Suppressor macrophage treated with lipopolysaccharide for 1 hour (primary cell): ENCODE results near the gene CASK.

Experiments used
- DNase-seq, 3 donors: peaks; one replicate each; pipeline ENCODE4 v3.0.0-alpha.2; 2020 to 2022

CASK gene

DNA sequence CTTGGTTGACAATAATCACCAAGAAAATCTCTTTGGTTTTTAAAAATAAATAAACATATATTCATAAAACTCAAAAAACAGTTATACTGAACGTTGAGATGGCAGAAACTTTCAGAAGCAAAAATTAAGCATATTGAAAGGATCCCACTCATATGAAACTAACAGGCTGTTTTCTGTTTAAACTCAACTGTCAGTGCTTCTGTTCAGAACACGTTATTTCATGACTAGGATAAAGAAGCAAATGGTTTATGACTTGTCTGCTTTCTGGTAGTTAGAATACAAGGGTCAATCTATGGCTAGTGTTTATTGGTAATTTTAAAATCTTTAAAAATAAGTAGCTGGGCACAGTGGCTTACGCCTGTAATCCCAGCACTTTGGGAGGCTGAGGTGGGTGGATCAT lies 195.2 kb downstream of the CASK start:
- no peak for DNase-seq

GRCh38 chrX:41723826-41724225 lies 199.5 kb downstream of the CASK start, which contains the start of gene GPR82:
Gene GPR82 (plus strand): TSS chrX:41724181. CDS start chrX:41727027, 2,846 bp downstream.
- peak; percentile 50 to 81 (median 70) for DNase-seq

GRCh38 chrX:41722816-41723618 lies 200.3 kb downstream of the CASK start:
- DNase-seq: peak; percentile 31 to 50 (median 38)

DNA sequence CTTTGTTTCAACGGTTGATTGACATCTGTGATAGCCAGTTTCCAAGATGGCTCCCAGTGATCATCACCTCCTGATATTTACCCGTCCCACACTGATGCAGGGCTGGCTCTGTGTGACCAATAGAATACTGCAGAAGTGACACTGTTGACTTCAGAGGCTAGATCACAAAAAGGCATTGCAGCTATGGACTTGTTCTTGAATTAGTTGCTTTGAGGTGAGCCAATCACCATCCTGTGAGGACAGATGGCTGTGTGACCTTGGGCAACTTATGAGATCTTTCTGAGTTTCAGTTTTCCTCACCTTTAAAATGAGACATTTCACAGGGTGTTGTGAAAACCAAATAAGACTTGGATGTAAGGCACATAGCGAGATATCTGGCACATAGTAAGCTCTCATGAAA lies 201.1 kb downstream of the CASK start:
- DNase-seq: no peak

GRCh38 chrX:41721590-41721989 lies 201.8 kb downstream of the CASK start:
- no peak for DNase-seq

DNA sequence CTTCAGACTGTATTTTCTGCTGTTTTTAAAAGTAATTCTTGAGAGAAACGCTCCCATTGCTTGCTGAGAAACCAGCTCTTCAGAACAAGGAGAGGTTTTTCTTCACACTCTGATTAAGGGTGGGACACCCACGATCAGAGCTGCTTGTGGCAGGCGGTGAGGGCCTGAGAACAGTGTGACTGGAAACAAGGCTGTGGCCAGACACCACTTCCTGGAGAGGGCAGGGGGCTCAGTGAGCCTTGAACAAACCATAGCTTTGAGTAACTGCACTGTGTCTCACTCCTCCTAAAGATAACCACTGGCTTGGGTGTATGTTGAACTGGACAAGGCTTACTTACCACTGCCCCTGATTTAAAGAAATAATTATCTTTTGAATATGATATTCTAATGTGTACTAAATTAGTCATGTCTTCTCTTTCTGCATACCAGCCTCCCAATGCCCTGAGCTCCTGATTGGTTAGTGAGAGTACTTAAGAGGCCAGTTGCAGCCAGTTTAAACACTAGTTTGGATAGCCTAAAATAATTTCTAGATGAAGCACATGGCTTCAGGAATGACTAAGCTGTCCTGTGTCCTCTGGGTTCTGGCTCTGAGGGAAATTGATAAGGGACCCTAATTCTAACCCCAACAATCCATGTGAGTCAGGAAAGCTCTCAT lies 203.1 kb downstream of the CASK start:
- no peak for DNase-seq

DNA sequence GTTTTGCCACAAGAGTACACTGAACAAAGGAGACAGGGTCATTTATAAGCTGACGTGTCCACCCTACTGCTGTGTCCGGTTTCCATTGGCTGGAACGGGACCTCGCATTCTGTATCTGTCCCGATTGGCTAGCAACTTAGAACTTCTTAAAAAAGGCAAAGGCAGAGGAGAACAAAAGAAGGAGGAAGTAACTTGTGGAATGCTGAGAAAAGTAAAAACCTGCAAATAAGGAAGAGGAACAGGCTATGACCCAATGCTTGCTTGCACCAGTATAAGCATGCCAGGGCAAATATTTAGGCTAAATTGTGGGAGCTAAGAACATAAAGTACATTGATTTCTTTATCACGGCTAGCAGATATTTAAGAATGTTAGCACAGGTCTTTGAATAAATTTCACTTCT lies 203.7 kb downstream of the CASK start:
- DNase-seq: peak in 1 of 3 donors; percentile 34

DNA sequence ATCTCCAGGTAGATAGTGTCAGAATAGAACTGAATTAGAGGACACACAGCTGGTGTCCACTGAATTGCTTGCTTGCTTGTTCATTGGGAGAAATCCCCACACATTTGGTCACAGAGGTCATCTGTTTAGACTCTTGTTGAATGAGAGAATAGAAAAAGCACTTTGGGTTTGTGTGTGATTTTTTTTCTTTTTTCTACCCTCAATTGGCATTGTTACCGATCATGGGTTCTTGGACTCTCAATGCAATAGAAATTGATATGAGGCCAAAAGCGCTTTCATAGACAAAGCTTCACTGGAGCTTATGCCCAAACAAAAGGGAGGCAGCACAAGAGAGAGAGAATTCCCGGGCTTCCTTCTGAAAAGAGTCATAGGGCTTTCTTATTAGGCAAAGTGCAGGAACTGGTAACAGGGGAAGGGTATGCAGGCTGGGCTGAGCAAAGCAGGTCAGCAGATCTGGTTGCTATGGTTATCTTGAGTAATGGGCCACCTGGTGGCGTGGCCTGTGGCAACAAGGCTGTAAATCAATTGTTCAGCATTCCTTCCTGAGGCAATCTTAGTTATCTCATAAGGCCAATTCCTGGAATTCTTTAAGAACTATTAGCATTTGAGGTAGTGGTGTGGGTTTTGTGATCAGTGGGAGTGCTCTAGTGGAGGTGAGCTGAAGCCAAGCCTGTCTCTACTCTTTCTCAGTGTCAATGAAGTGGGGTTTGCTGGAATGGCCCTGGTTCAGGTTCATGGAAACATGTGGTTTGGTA lies 204.7 kb downstream of the CASK start:
- DNase-seq: no peak

GRCh38 chrX:41716767-41717473 lies 206.4 kb downstream of the CASK start:
- no peak for DNase-seq

DNA sequence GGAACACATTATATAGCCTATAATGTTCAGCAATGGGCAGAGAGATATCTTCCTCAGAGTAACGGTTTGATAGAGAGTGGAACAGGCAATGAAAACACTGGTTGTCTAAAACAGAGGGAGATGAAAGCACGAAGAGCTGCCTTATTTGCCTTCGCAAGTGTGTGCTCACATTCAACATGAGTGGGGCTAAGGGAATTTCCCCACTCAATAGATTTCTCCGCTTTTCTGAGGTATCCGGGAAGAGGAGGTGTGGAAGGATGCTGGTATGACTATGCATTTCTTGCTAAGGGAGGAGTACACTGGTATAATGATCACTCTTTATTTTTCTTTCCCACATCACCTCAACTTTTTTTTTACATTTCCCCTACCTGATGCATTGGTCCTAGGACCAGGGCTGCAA lies 207.1 kb downstream of the CASK start:
- no peak for DNase-seq

DNA sequence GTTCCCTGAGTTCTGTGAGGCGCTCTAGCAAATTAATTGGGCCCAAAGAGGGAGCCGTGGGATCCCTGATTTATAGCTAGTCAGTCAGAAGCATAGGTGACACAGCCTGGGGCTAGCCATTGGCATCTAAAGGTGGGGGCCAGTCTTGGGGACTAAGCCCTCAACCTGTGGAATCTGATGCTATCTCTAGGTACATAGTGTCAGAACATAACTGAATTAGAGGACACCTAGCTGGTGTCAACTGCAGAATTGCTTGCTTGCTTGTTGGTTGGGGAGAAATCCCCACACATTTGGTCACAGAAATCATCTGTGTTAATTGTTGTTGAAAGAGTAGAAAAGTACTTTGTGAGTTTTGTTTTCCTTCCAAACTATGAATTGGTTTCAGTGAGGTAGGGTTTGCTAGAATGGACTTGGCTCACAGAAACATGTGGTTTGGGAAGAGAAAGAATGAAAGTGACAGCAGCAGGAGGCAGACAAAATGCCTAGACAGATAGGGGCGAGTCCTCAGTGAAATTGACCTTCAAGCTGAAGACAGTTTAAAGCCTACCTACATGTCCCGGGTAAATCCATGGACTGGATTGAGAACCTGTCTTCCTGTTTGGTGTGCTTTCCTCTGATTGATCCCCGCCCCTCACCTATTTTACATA lies 212.2 kb downstream of the CASK start:
- DNase-seq: no peak

DNA sequence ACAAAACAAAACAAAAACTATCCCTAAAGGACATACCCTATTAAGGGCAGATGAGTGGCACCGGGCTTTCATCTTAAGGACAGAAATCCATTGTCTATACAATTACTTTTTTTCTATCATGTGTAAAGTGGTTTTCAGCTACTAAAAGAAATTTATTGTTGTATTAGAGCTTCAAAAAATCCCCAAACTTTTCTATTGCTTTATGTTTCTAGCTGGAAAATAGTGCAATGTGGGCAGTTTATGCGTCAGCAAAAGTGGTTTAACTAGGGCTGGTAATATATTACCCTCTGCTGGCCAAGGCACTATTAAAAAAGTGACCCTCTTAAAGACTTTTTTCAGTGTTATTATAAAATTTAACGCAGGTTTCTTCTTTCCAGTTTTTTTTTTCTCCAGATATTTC lies 214.9 kb downstream of the CASK start:
- peak; percentile 23 to 56 (median 49) for DNase-seq

DNA sequence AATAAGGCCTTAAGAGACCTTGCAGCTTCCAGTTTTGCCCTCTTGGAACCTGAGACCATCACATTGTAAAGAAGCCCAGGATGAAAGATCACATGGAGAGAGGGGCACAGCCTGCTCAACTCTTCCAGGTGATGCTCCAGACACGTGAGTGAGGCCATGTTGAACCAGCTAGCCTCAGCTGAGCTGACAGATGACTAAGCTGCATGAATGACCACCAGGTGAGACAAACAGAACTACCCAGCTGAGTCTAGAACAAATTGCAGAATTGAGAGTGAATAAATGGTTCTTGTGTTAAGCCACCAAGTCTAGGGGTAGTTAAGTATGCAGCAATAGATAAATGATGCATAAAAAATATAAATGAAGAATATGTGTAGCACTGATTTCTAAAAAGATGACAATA lies 216.1 kb downstream of the CASK start:
- no peak for DNase-seq

- DNase-seq: peak; percentile 40 to 57 (median 56)
Measured at GRCh38 chrX:41705680-41706374, 217.5 kb downstream of the CASK start.

DNA sequence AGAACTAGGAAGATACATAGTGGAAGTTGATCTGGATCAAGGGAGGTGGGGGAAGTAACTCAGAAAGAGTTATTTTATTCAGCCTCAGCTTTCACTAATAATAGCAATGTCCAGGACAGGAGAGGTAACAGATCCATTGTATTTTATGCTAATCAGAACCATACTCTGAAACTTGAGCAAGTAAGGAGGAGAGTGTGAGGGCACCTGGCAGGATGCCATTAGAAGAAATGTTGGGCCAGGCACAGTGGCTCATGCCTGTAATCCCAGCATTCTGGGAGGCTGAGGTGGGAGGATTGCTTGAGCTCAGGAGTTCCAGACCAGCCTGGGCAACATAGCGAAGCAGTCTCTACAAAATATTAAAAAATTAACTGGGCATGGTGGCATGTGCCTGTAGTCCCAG lies 218.3 kb downstream of the CASK start:
- DNase-seq: no peak

- peak in 1 of 3 donors; percentile 18 for DNase-seq
Measured at GRCh38 chrX:41703574-41704029, 219.8 kb downstream of the CASK start.

DNA sequence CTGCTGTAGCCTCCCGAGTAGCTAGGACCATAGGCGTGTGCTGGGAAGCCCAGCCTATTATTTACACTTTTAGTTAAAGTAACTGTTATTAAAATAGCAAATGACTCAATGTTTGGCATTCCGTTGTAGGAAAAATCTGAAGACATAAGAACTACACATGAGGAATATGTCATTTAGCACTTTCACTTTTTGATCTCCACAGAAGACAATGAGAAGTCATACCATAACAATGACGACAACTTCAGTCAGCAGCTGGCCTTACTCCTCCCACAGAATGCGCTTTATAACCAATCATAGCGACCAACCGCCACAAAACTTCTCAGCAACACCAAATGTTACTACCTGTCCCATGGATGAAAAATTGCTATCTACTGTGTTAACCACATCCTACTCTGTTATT lies 227.9 kb downstream of the CASK start:
- DNase-seq: peak in 1 of 3 donors; percentile 56

GRCh38 chrX:41693024-41693423 lies 230.3 kb downstream of the CASK start:
- no peak for DNase-seq

- DNase-seq: no peak
Measured at GRCh38 chrX:41692162-41692749, 231.1 kb downstream of the CASK start.

DNA sequence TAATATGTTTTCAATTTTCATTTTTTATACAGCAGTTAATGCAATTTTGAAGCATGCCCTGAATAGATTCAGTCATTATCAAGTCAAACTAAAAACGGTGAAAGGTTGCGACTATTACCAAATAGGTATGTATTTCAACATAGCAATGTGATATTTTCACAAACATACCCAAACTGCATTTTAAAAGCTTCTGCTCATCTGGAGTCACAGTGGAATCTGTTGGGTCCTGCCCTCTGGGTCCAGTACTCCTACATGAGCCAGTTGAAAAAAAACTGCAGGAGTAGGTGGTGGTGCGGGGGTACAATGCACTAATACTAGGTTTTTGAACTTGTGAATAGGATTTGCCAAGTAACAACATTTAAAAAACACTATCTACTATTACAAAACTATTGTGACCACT lies 233.6 kb downstream of the CASK start:
- DNase-seq: no peak

DNA sequence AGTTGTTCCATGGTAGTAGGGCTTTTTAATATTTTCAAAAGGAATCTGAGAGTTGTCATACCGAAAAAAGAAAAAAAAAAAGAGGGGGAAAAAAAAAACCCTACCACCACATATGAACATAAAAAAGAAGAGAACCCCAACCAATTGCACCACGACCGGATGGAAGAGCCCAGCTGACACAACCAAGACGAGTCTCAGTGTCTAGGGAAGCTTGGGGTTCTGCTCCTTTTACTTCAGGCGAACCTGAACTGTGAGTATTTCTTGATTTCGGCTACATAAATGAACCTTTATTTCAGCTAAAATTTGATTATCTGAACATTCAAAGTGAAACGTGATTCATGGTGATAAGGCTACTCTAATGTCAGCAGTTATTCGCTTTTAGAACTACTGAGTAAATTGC lies 234.5 kb downstream of the CASK start, which contains the start of gene GPR34:
Gene GPR34 (plus strand): TSS at position 139 of the 400 bp plus-strand sequence. CDS start 6,661 bp downstream, outside the sequence.
- DNase-seq: peak; percentile 47 to 61 (median 50)
